GM19035 (cell line): ENCODE measurements around the gene SRP14.
"Not testable (repeated sequence)": the region's sequence is repeated elsewhere in the genome, so short reads cannot be mapped to it uniquely, and the experiment has no call there.

Experiments used
- ATAC-seq: cut with Tn5 transposase; IDR thresholded peaks from one replicate; pipeline ENCODE4 v1.9.1; 2021; ENCODE audit not compliant: unreplicated experiment

The SRP14 gene

GRCh38 chr15:40052604-40053003, 13.6 kb upstream of the SRP14 start:
- ATAC-seq: no peak

- ATAC-seq: no peak
These were observed 12.8 kb upstream of the SRP14 start for GRCh38 chr15:40051616-40052415.

DNA sequence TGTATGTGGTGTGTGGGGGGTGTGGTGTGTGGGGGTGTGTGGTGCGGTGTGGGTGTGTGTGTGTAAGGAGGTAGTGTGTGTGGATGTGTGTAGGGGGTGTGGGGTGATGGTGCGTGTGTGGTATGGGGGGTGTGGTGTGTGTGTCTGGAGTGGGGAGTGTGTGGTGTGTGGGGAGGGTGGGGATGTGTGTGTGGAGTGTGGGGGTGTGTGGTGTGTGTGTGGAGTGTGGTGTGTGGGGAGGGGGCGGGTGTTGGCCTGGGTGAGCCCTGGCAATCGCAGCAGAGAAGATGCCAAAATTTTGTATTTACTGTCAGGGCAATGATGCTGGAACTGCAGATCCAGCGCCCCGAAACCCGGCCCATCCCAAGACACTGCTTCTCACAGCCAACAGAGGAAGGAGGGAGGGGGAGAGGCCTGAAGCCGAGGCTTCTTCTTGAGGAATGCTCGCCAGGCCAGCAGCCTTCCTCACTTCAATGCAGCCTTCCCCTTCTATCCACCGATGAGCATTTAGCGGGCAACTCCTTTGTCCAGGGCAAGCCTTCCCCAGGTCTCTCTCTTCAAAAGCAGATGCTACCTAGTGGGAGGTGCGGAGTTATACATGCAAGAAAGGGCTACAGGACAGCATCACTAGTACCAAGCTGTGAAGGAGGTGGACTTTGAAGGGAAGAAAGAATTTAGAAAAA, 11.9 kb upstream of the SRP14 start:
- ATAC-seq: no peak

DNA sequence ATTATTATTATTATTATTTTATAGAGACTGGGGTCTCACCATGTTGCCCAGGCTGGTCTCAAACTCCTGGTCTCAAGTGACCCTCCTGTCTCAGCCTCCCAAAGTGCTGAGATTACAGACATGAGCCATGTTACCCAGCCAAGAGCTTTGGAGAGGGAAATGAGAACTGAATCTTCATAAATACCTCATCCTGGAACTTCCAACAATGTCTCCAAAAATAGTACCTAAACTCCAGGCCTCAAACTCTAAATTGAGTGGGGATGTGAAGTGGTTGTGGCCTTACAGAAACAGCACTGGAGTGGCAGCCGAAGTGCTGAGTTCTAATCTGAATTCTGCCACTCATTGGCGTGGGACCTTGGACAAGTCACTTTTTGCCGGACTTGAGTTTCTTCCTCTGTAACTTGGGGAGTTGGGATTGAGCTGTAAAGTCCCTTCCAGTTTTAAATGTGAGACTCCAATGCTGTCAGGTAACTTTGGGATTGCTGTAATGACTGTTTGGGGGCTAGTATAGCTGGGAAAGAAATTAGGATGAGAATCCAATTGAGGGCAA, 10.0 kb upstream of the SRP14 start:
- ATAC-seq: no peak

DNA sequence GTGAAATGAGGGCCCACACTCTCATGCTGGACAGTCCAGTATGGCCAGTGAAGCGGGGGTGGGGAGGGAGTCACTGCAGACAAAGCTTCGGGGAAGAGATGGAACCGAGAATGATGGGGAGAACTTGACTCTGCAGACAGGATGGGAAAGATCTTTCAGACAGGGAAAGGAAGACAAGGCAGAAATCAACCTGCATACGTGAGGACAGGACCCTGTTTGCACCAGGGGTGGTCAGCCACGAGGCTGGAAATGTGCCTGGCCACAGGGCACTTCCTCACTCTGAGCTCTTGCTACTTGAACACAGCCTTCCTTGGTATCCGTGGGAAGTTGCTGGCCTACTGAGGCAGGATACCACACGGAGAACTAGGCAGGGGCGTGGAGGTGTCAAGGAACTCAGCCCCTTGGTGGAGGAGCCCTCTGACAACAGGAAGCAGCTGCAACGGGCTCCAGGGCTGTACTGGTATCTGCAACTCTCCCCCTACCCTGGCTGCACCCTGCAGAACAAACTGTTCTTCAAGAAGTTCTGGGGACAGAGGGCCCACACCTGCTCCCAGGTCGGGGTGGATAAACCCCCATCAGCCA, 9.3 kb upstream of the SRP14 start:
- no peak for ATAC-seq

DNA sequence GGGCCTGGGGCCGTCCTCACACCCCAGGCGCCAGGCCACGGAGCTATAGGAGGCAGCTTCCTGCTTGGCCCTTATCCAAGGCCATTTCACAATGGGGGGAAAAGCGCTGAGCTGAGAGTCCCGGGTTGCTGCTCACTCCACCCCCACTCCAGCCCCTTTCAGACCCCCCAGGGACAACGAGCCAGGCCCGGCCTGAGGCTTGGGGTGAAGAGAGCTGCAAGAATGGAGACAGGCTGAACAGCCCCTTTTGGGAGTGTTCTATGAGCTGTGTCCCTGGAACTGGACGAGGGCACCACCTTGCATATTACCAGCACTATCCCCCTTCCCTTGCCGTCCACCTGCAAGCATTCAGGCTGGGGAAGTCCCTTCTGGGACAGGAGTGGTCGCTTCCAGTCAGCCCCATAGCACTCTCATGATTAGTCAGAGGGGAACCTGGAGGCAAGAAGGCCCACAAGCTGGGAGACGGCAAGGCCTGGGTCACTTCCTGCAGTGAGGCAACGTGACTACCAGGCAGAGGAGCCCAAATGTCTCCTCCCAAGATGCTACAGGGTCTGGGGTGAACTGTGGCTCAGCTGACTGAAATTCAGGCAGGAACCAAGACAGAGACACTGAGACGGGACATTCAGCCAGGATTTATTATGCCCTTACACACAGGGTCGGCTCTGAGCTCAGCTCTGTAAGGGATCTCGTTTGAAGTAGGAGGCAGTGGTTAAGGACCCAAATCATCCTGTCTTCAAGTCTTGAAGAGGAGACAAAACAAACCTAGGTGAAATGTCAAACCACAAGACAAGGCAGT, 8.6 kb upstream of the SRP14 start:
- ATAC-seq: peak; percentile 60

- no peak for ATAC-seq
These were observed 7.9 kb upstream of the SRP14 start for GRCh38 chr15:40046721-40047414.

DNA sequence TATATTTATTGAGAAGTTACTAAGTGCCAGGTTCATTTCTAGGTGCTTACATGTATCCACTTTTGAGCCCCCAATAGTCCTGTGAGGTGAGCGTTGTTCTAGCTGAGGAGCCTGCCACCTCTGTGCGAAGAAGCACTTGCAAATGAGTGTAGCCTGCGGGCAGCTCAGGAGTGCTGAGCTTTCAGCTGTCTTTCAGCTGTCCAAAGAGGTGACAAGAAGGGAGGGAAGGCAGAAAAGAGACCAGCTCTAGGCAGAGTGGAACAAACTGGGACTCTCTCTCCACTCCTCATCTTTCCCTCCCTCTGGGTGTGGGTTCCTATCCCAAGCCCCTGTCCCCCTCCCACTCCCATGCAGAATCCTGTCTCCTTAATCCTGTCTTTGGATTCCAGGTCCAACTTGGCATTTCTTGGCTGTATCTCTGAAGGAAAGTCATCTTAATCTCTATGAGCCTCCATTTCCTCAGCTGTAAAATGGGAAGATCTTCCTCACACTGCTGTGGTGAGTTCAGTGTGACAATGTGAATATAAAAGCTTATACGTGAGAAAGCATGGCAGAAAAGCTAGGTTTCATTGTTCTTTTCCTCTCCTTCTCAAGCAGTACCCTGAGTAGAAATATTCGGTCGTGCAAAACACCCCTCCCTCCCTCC, 6.7 kb upstream of the SRP14 start:
- ATAC-seq: no peak

GRCh38 chr15:40044717-40045571, 6.0 kb upstream of the SRP14 start:
- peak; percentile 74 for ATAC-seq

GRCh38 chr15:40043927-40044716, 5.1 kb upstream of the SRP14 start:
- ATAC-seq: no peak

DNA sequence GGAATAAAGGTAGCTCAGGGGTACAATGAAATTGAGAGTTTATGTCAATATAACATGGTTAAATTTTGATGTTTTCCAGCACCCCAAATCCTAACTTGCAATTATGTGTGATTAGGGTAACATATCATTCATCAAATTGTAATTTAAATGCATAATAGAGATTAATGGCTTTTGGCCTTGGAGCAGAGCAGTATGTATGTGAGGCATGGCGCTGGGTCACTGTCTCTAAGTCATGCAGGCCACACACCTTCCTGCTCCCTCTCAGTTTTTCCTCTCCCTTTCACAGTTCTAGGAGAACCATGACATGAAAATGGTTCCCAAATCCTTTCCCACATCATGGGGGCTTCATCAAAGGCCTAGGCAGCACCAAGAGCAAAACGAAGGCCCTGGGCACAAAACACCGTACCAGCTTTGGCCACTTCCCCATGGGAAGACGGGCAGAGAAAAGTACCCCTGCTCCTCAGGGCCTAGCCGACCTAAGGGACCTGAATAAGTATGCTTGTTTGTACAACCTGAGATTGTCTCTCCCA, 3.9 kb upstream of the SRP14 start:
- no peak for ATAC-seq

DNA sequence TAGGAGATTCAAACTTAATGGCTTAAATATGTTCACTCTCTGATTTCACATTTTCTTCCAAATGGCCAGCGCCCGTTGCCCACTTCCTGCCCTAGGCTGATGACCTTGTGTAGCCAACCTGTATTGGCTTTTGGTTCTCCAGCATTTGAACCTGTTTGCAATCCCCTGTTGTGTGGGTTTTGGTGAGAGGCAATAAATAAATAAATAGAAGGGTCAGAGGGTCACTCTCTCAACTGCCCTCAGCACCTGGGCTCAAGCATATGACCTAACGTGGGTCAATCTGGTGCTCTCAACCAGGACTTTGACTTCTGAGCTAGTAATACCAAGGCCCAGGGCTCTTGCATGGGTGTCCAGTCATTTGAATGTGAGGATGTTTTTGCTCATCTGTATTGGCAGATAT, 1.8 kb upstream of the SRP14 start:
- no peak for ATAC-seq

DNA sequence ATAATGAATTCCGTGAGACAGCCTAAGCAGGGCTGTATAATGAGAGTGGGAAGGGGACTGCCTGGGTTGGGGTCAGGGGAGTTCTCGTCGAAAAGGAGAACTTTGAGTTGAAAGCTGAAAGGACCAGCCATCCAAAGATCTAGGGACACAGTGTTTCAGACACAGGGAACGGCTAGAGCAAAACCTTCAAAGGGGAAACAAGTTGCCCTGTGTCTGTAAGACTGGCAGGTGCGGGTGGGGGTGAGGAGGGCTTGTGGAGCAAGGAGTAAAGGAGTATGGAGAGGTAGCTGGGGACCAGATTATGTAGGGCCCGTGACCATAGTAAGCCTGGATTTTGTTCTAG, 1.3 kb upstream of the SRP14 start:
- ATAC-seq: no peak

GRCh38 chr15:40038275-40038637, 725 bp downstream of the SRP14 start:
- ATAC-seq: no peak

DNA sequence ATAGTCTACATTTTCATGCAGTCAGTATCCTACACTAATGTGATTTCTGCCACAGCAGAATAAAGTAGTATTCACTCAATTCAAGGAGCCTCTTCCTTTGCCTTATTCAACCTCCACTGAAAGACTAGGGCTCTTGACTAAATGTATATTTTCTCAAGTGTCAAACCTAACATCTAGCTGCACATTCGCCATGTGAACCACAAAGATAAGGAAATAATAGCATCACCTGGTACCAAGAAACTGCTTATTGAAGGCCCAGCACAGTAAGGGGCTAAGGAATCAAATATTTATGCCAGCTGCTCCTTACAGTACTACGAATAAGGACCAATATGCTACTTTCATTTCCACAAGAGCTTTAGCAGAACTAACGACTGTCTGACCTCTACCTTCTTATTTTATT, 1.3 kb downstream of the SRP14 start:
- ATAC-seq: no peak

DNA sequence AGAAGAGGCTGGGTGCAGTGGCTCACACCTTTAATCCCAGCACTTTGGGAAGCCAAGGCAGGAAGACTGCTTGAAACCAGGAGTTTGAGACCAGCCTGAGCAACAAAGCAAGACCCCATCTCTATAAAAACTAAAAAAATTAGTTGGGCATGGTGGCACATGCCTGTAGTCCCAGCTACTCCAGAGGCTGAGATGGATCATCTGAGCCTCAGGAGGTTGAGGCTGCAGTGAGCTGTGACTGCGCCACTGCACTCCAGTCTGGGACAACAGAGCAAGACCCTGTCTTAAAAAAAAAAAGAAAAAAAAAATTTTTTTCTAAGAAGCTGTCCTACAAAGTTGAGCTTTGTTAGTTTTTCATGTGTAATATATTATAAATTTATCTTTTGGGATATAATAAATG, 3.8 kb downstream of the SRP14 start:
- ATAC-seq: not testable (repeated sequence)

- ATAC-seq: no peak
These were observed 4.6 kb downstream of the SRP14 start for GRCh38 chr15:40034186-40034946.
